ENCODE measurements around the gene PRKAG2.

PRKAG2 gene

GRCh38 chr7:151850491-151851124 is 26.3 kb downstream of the PRKAG2 start:
- no peak overlapping the region for H2AFZ ChIP-seq (ENCODE audit: low read length)
- no peaks in the 10 kb centered on the region for H3K79me2 ChIP-seq (ENCODE audit: insufficient read depth, low read length)
- H3K4me1 ChIP-seq (ENCODE audit: insufficient read depth, low read length, poor library complexity, severe bottlenecking): no peaks in the 10 kb centered on the region
- H3K4me2 ChIP-seq (ENCODE audit: low read depth, low read length, poor library complexity, severe bottlenecking): no peak overlapping the region
- no peaks in the 10 kb centered on the region for H4K20me1 ChIP-seq (ENCODE audit: insufficient read depth, low read length, poor library complexity, severe bottlenecking)
- H3K9ac ChIP-seq (ENCODE audit: low read depth, low read length, poor library complexity, severe bottlenecking): no peak overlapping the region
- no peaks in the 10 kb centered on the region for H3F3A ChIP-seq (ENCODE audit: low read depth)
- H3K9me3 ChIP-seq (ENCODE audit: insufficient read depth, low read depth, low read length): no peaks in the 10 kb centered on the region
- H3K27me3 ChIP-seq (ENCODE audit: insufficient read depth, low read length, poor library complexity, severe bottlenecking): no peaks in the 10 kb centered on the region
- no peaks in the 10 kb centered on the region for H3K36me3 ChIP-seq (ENCODE audit: insufficient read depth, low read length)
- no peak overlapping the region for H3K4me3 ChIP-seq (ENCODE audit: low read length, poor library complexity, severe bottlenecking)
- no peaks in the 10 kb centered on the region for H3K9me2 ChIP-seq (replicated peaks; ENCODE audit: low read depth, low read length)
- no peak for TF ChIP-seq EZH2phosphoT487 (IDR thresholded peaks at IDR 0.05; ENCODE audit: borderline replicate concordance)
- no peak for TF ChIP-seq CTCF (conservative IDR thresholded peaks at IDR 0.05; ENCODE audit: low read length)

DNA sequence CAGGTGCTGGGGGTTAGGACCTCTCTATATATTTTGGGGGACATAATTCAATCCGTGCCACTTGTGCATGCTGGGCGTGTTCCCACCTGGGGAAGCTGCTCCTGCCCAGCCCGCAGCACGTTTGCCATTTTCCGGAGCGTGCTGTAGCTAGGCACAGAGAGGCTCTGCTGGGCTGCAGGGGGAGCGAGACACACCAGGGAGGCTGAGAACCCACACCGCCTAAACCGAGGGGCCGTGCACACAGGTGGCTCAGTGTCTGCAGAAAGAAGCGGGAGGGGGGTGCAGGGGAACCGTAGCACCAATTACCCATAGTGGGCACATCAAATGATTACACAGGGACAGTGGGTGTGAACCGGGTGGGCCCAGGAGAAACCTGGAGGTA is 27.0 kb downstream of the PRKAG2 start:
- H3K4me2 ChIP-seq (ENCODE audit: low read depth, low read length, poor library complexity, severe bottlenecking): no peak overlapping the region
- H3K4me1 ChIP-seq (ENCODE audit: insufficient read depth, low read length, poor library complexity, severe bottlenecking): no peaks in the 10 kb centered on the region
- H3K27me3 ChIP-seq (ENCODE audit: insufficient read depth, low read length, poor library complexity, severe bottlenecking): no peaks in the 10 kb centered on the region
- TF ChIP-seq EZH2phosphoT487 (IDR thresholded peaks at IDR 0.05; ENCODE audit: borderline replicate concordance) (no peak), CTCF (conservative IDR thresholded peaks at IDR 0.05; ENCODE audit: low read length) (no peak)
- H3K4me3 ChIP-seq (ENCODE audit: low read length, poor library complexity, severe bottlenecking): no peak overlapping the region
- no peaks in the 10 kb centered on the region for H3F3A ChIP-seq (ENCODE audit: low read depth)
- H3K79me2 ChIP-seq (ENCODE audit: insufficient read depth, low read length): no peaks in the 10 kb centered on the region
- no peaks in the 10 kb centered on the region for H3K9me3 ChIP-seq (ENCODE audit: insufficient read depth, low read depth, low read length)
- no peaks in the 10 kb centered on the region for H3K36me3 ChIP-seq (ENCODE audit: insufficient read depth, low read length)
- H3K9me2 ChIP-seq (replicated peaks; ENCODE audit: low read depth, low read length): no peaks in the 10 kb centered on the region
- no peaks in the 10 kb centered on the region for H4K20me1 ChIP-seq (ENCODE audit: insufficient read depth, low read length, poor library complexity, severe bottlenecking)
- H3K9ac ChIP-seq (ENCODE audit: low read depth, low read length, poor library complexity, severe bottlenecking): no peak overlapping the region
- no peak overlapping the region for H2AFZ ChIP-seq (ENCODE audit: low read length)

DNA sequence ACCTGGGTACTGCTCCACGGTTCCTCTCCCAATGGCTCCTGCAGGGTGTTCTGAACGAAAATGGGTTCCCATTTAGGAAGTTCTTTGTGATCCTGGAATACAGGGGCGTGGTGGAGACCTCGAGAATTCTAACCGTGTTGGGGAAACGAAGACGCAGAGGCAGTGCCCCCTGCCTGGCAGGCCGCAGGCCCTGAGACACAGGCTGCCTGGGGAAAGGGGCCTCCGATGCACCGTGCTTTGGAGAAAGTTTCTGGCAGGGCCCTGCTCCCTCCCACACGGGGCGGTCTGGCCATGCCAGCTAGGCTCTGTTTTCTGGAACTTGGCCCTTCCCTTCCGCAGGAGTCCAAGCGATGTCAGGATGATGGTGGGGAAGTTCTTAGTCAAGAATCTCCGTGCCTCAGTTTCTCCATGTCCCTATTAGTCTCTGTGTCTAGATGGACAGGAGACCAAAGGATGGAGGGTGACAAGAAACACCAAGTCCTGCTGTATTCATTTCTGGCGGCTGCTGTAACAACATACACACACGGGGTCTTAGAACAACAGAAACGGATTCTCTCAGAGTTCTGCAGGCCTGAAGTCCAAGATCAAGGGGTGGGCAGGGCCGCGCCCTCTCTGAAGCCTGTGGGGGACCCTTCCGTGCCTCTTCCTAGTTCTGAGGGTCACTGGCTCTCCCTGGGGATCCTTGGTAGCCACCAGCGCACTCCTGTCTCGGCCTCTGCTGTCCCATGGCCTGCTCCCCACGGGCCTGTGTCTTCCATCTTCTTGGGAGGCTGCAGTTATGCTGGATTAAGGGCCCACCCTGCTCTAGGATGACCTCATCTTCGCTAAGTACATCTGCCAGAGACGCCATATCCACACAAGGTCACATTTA is 27.7 kb downstream of the PRKAG2 start:
- Histone ChIP-seq H3K9me2 (replicated peaks; ENCODE audit: low read depth, low read length) (no peaks in the 10 kb centered on the region), H4K20me1 (ENCODE audit: insufficient read depth, low read length, poor library complexity, severe bottlenecking) (no peaks in the 10 kb centered on the region), H3K9me3 (ENCODE audit: insufficient read depth, low read depth, low read length) (no peaks in the 10 kb centered on the region), H3K36me3 (ENCODE audit: insufficient read depth, low read length) (no peaks in the 10 kb centered on the region), H3K4me1 (ENCODE audit: insufficient read depth, low read length, poor library complexity, severe bottlenecking) (no peaks in the 10 kb centered on the region), H3K4me3 (ENCODE audit: low read length, poor library complexity, severe bottlenecking) (no peak overlapping the region), H3K27me3 (ENCODE audit: insufficient read depth, low read length, poor library complexity, severe bottlenecking) (no peaks in the 10 kb centered on the region), H2AFZ (ENCODE audit: low read length) (no peak overlapping the region), H3K4me2 (ENCODE audit: low read depth, low read length, poor library complexity, severe bottlenecking) (no peak overlapping the region), H3K79me2 (ENCODE audit: insufficient read depth, low read length) (no peaks in the 10 kb centered on the region), H3K9ac (ENCODE audit: low read depth, low read length, poor library complexity, severe bottlenecking) (no peak overlapping the region), H3F3A (ENCODE audit: low read depth) (no peaks in the 10 kb centered on the region)
- TF ChIP-seq CTCF (conservative IDR thresholded peaks at IDR 0.05; ENCODE audit: low read length) (no peak), EZH2phosphoT487 (IDR thresholded peaks at IDR 0.05; ENCODE audit: borderline replicate concordance) (no peak)
